NCI-H2227 treated with DMSO at 0.1 percent for 48 hours (cell line): Measurements from ENCODE around the gene GBX2.

Experiments used
- DNase-seq: peaks from one replicate; lab custom pipeline; 2025; lab: John Stamatoyannopoulos, UW

Gene GBX2

DNA sequence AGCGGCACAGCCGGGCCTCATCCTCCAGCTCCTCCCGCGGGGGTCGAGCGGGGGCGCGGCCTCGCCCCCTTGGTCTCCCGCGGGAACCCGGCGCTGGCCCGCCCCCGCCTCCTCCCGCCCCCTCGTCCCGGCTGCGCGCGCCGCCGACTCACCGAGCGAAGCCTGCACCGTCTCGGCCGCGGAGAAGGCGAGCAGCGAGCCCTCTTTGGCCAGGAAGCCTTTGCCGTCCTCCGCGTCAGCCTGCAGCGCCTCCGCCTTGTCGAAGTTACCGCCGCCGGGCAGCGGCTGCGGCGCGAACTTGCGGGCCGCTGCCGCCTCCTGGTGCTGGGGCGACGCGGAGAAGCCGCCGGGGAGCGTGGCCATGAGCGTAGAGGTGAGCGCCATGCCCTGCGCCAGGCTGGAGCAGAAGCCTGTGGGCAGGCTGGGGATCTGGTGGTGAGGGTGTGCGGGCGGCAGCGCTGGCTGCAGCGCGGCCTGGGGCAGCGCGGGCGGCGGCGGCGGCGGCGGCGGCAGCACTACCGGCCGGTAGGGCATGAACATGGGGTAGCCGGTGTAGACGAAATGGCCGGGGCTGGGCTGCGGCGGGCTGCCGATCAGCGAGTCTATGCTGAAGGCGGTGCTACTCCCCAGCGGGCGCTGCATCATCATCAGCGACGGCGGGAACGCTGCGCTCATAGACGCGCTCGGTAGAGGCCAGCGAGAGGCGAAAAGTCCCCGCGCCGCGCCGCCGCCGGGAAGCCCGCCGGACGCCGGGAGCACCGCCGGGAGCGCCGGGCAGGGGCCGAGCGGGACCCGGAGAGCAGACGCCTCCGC, 683 bp downstream of the GBX2 start:
- peak; percentile 44 for DNase-seq

- no peak for DNase-seq
These were observed 1.3 kb downstream of the GBX2 start for GRCh38 chr2:236166796-236167296.

DNA sequence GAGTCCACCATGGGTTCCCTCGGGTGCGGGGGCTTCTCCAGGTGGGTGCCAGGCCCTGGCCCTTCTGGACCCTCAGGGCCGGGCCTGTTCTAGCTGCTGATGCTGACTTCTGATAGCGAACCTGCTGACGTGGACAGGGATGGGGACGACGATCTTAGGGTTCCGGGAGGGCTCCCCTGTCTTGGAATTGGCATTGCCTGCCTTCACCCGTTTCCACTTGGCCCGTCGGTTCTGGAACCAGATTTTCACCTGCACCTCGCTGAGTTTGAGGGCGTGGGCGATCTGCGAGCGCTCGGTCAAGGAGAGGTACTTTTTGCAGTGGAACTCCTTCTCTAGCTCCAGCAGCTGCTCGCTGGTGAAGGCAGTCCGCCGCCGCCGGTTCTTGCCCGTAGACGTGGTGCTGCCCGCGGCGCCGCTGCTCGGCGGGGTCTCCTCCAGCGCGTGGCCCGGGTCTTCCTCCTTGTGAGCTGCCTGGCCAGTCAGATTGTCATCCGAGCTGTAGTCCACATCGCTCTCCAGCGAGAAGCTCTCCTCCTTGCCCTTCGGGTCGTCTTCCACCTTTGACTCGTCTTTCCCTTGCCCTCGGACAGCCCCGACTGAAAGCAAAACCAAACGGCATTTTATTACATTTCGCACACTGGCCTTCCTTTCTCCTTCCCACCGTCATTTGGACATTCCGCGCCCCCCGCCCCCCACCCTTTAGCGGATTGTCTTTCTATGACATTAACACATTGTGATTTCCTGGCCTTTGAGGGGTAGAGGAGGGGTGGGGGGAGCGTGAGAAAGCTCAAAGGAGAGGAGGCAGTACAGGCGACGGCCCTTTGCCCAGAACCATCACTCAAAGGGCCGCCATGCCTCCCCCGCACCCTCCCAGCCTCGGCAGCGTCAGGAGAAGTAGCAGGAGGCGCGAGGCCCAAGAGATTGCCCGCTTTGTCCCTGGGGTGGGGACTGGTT, 2.1 kb downstream of the GBX2 start:
- no peak for DNase-seq

DNA sequence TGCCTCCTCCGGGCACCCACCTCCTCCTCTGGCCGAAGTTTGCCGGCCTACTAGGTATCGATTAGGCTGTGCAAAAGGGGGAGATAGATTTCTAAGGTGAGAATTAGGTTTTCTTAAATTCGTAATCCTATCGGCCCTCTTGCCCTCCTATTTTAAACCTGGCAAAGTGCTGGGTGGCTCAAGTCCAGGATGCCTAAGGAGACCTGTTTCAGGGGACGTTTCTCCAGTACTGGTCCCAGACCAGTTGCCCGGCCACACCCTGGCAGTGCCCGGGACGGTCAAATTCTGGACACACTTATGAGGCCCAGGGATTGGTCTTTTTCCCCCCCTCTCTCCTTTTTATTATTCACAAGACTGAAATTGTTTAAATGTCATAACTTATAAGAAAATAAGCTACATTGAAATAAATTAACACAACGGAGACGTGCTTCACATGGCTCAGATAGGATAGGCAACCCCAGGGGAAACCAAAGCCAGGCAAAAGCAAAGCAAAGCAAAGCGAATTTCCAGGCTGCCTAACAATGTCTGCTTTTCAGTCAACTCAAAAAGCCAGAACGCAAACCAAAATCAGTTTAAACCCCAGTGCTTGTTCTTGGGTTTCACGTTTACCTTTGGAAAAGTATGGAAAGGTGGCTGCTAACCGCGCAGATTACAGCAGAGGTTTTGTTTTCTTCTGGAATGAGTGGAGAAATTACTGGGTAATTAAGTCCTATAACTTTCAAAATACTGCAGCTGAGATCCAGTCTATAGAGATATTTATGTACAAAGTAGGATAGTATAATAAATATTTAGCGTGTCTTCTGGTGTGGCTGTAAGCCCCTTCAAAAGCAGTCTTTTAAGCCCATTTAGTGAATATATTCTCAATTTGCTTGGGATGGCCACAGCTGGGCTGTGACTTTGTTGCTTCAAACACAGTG, 3.0 kb downstream of the GBX2 start:
- DNase-seq: no peak

- no peak for DNase-seq
These were observed 3.8 kb downstream of the GBX2 start for GRCh38 chr2:236164201-236164924.

- no peak for DNase-seq
These were observed 4.5 kb downstream of the GBX2 start for GRCh38 chr2:236163471-236164200.

GRCh38 chr2:236162882-236163470, 5.2 kb downstream of the GBX2 start:
- no peak for DNase-seq

GRCh38 chr2:236162031-236162845, 5.9 kb downstream of the GBX2 start:
- DNase-seq: no peak

DNA sequence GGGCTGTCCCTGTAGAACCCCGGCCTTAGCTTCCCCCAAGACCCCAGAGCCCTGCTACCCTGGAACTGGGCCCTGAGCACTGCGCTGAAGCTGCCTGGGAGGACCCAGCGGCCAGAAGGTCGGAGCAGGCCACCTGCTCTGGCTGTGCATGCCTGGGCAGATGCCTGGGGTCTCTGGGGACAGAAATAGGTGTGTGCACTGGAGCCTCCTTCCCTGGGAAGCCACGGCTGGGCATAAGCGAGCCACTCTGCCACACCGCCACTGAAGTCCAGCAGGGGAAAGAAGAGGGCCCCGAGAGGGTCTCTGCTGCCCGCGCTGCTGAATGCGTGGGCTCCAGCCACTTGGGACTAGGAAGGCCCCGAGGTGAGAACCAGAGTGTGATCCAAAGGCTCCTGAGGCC, 6.7 kb downstream of the GBX2 start:
- DNase-seq: no peak

DNA sequence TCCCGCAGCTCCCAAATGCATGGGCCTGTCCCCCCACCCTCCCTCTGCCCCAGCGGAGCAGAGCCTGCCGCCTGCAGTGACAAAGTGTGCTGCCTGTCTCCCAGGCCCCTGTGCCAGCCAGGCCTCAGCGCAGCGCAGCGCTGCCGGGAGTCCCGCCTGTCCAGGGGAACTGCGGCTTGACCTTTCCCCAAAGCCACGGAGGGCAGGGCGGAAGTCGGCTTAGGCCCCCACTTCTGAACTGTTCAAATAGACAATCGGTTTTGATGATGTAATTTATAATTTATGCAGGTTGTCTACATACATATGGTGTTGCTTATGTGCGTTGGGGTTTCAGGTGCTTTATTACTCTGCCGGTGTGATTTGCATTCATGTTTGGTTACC, 7.1 kb downstream of the GBX2 start:
- DNase-seq: no peak

- DNase-seq: no peak
These were observed 7.7 kb downstream of the GBX2 start for GRCh38 chr2:236160366-236161081.

GRCh38 chr2:236159778-236160170, 8.4 kb downstream of the GBX2 start:
- no peak for DNase-seq

- DNase-seq: no peak
These were observed 9.0 kb downstream of the GBX2 start for GRCh38 chr2:236158969-236159777.

DNA sequence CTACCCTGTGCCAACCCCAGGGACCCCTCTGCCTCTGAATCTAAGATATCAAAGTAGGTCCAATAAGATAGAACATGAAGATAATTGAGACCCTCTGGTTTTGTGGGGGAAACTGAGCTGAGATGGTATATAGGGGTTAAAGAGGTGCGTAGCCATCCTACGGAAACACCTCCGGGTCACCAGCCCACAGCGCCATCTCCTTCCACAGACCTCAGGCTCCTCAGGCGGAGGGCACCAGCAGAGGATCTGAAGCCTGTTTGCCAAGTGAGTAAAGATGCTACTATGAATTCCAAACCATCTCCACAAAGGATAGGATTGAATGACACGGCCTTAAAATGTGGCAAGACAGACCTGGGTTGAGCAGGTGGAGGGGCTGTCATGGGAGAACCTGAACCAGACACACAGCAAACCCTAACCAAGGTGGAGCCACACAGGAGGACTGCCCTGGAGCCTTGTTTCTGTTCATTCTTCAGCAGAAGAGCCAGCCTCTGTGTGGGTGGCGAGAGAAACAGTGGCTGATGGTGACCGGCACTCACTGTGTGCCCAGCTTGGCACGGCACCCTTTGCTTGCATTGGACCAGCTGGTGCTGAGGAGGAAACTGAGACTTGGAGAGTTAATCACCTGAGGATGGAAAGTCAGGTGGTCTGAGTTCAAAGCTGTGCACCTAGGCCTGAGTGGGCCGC, 10.2 kb downstream of the GBX2 start:
- no peak for DNase-seq

DNA sequence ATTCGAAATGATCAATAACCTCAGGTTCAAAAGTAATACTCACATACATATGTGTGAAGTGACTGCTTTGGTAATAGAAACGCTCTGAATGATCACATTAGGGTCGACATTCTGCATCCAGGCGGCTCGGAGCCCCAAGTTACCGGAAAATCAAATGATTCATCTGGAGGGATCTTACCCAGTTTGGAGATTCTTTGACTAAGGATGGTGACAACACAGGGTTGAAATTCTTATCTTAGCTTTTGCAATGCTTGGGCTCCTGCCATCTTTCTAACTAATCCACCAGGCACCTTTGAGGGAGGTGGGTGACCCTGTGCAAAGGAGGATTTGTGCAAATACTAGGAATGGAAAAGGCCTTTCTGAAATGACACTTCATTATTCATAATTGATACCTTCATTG, 10.8 kb downstream of the GBX2 start:
- no peak for DNase-seq

- DNase-seq: no peak
These were observed 11.4 kb downstream of the GBX2 start for GRCh38 chr2:236156860-236157194.
